Colonic mucosa (tissue), 4 donors: ENCODE measurements around the gene SNX22. TPM values are rescaled to one million over a fixed set of nuclear protein-coding genes. Genes with fewer than 3 reads are reported as not detected.
A peak's percentile ranks its signal among the peaks of the same experiment; 100 is the strongest.
"Not testable (repeated sequence)": the region's sequence is repeated elsewhere in the genome, so short reads cannot be mapped to it uniquely, and the experiment has no call there.

Experiments used
- DNase-seq: peaks from one replicate; pipeline ENCODE4 v3.0.0-alpha.2; 2020
- H3K27ac ChIP-seq: fragments of 200-600 bp; one replicate; pipeline ENCODE4 v1.8.0; 2021
- H3K27me3 ChIP-seq: fragments of 200-600 bp; one replicate; pipeline ENCODE4 v1.8.0; 2021
- H3K36me3 ChIP-seq: fragments of 200-600 bp; one replicate; pipeline ENCODE4 v1.8.0; 2021
- H3K4me1 ChIP-seq: fragments of 200-600 bp; one replicate; pipeline ENCODE4 v1.8.0; 2021; ENCODE audit warnings: mild to moderate bottlenecking
- H3K4me3 ChIP-seq: fragments of 200-600 bp; one replicate; pipeline ENCODE4 v1.8.0; 2021
- H3K9ac ChIP-seq, 2 donors: one replicate each; pipeline ENCODE4 v1.7.0; 2013; ENCODE audit warnings: control low read depth in 2 of 2, low read depth in 2 of 2, low read length in 2 of 2
- H3K9me3 ChIP-seq: fragments of 200-600 bp; one replicate; pipeline ENCODE4 v1.8.0; 2021
- CTCF ChIP-seq: fragments of 200-600 bp; IDR thresholded peaks from one replicate; pipeline ENCODE4 v1.8.0; 2022; ENCODE audit warnings: antibody characterized with exemption, mild to moderate bottlenecking
- intact Hi-C: fragments of 100-400 bp; cut with DNase I; formaldehyde crosslinking; loops from one replicate; pipeline ENCODE4 v1.14.1; 2022
- total RNA-seq, 2 donors: library from RNA; stranded (reverse); fragmentation: NEBNext Ultra II Directional in 1 of 2; extraction: Animal tissue kit (Norgen Biotek cat#: 25700) in 1 of 2; gene quantifications; one replicate each; pipeline ENCODE4 v1.2.1, GENCODE V29; 2021
- donor health status: healthy.
- donor health status: DM: no; HTN: no; CAD: no.
- donor health status: DM: no; HTN: no; CAD: no.

Gene SNX22
- under 1 TPM; 0.15 to 0.29 TPM for total RNA-seq

GRCh38 chr15:64151727-64152506 is at the start of gene SNX22:
Gene SNX22, plus strand, starts transcription at chr15:64151731. Its CDS starts 45 bp downstream, at chr15:64151776.
- Histone ChIP-seq H3K9ac (peak within 1 kb of the TSS in 1 of 2 donors; percentile 51), H3K4me1 (peaks cover 12% of the 10 kb centered on the region), H3K27me3 (peaks cover 14% of the 10 kb centered on the region), H3K27ac (no peak within 1 kb of the TSS), H3K9me3 (no peaks in the 10 kb centered on the region), H3K36me3 (peaks cover 4% of the 10 kb centered on the region), H3K4me3 (peak within 1 kb of the TSS; percentile 55)
- no peak for DNase-seq
- no peak for TF ChIP-seq CTCF
- intact Hi-C loops: loop anchor here (5.0 kb wide), 1 partner anchor 55 kb away; the partner anchor contains the start of gene SNX1

DNA sequence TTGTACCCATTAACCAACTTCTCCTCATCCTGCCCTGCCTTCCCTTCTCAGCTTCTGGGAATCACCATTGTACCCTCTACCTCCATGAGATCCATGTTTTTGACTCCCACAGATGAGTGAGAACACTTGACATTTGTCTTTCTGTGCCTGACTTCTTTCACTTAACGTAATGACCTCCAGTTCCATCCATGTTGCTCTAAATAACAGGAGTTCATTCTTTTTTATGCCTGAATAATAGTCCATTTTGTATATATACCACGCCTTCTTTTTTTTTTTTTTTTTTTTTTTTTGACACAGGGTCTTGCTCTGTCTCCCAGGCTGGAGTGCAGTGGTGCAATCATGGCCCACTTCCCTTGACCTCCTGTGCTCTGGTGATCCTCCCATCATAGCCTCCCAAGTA is 49.0 kb upstream of the SNX22 start:
- Histone ChIP-seq H3K9ac (no peak overlapping the region), H3K27me3 (no peaks in the 10 kb centered on the region), H3K27ac (no peak overlapping the region), H3K9me3 (no peaks in the 10 kb centered on the region), H3K4me3 (no peak overlapping the region), H3K36me3 (no peaks in the 10 kb centered on the region), H3K4me1 (peaks cover 5% of the 10 kb centered on the region)
- no peak for TF ChIP-seq CTCF
- intact Hi-C loops: no loop called here
- DNase-seq: no peak

GRCh38 chr15:64105113-64105704 is 46.3 kb upstream of the SNX22 start:
- DNase-seq: peak; percentile 24

DNA sequence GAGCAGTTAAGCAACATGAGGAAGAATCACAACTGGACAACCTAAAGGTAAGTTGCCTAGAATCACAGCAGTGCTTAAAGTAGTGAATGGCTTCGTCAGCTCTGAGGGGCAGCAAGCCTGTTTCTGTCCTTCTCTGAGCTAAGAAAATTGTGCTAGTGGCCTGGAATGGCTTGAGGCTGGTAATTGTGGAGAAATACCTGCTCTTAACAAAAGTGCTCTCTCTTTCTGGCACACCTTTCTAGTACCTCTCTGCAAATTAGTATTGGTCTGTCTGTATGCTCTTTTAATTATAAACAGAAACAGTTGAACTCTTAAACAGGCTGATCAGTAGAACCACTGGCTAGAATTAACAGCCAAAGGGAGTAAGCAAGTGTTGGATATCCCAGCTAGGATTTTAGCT is 44.2 kb upstream of the SNX22 start:
- no peak for TF ChIP-seq CTCF
- Histone ChIP-seq H3K36me3 (no peaks in the 10 kb centered on the region), H3K9me3 (no peaks in the 10 kb centered on the region), H3K4me3 (no peak overlapping the region), H3K27ac (no peak overlapping the region), H3K4me1 (no peaks in the 10 kb centered on the region), H3K9ac (no peak overlapping the region), H3K27me3 (no peaks in the 10 kb centered on the region)
- DNase-seq: no peak
- intact Hi-C loops: no loop called here

More at GRCh38 chr15:64105113-64105704, 46.3 kb upstream of the SNX22 start:
- TF ChIP-seq CTCF: no peak
- no peaks in the 10 kb centered on the region for H3K9me3 ChIP-seq
- H3K4me3 ChIP-seq: no peak overlapping the region
- H3K4me1 ChIP-seq: no peaks in the 10 kb centered on the region
- H3K9ac ChIP-seq: no peak overlapping the region
- H3K27me3 ChIP-seq: no peaks in the 10 kb centered on the region
- peak overlapping the region; percentile 44 for H3K27ac ChIP-seq
- no peaks in the 10 kb centered on the region for H3K36me3 ChIP-seq
- intact Hi-C loops: no loop called here

- H3K27me3 ChIP-seq, H3K36me3 ChIP-seq, H3K9ac ChIP-seq, H3K4me3 ChIP-seq, H3K9me3 ChIP-seq, H3K4me1 ChIP-seq, DNase-seq, intact Hi-C loops, H3K27ac ChIP-seq: not testable (repeated sequence)
Observed at GRCh38 chr15:64110108-64110701, 41.3 kb upstream of the SNX22 start.
